ENCODE data around the gene PAPPA2. TPM values are rescaled to one million over a fixed set of nuclear protein-coding genes. Genes with fewer than 3 reads are reported as not detected.

PAPPA2 gene
- total RNA-seq, 1 donor from 2014 or later = 0.25 TPM

GRCh38 chr1:176517484-176517883 lies 54.5 kb downstream of the PAPPA2 start:
- Mint-ChIP-seq H3K4me1 (no peaks in the 10 kb centered on the region), H3K27me3 (ENCODE audit: low read depth) (peaks cover 3% of the 10 kb centered on the region), H3K9me3 (peaks cover 4% of the 10 kb centered on the region), H3K27ac (no peak overlapping the region), H3K36me3 (no peaks in the 10 kb centered on the region), H3K4me3 (no peak overlapping the region)
- no peak for DNase-seq (ENCODE audit: low spot score in 2 of 2, unreplicated experiment in 2 of 2)
- TF ChIP-seq, protein P1, sequence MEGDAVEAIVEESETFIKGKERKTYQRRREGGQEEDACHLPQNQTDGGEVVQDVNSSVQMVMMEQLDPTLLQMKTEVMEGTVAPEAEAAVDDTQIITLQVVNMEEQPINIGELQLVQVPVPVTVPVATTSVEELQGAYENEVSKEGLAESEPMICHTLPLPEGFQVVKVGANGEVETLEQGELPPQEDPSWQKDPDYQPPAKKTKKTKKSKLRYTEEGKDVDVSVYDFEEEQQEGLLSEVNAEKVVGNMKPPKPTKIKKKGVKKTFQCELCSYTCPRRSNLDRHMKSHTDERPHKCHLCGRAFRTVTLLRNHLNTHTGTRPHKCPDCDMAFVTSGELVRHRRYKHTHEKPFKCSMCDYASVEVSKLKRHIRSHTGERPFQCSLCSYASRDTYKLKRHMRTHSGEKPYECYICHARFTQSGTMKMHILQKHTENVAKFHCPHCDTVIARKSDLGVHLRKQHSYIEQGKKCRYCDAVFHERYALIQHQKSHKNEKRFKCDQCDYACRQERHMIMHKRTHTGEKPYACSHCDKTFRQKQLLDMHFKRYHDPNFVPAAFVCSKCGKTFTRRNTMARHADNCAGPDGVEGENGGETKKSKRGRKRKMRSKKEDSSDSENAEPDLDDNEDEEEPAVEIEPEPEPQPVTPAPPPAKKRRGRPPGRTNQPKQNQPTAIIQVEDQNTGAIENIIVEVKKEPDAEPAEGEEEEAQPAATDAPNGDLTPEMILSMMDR (IDR thresholded peaks at IDR 0.05; ENCODE audit: unreplicated experiment) = no peak

DNA sequence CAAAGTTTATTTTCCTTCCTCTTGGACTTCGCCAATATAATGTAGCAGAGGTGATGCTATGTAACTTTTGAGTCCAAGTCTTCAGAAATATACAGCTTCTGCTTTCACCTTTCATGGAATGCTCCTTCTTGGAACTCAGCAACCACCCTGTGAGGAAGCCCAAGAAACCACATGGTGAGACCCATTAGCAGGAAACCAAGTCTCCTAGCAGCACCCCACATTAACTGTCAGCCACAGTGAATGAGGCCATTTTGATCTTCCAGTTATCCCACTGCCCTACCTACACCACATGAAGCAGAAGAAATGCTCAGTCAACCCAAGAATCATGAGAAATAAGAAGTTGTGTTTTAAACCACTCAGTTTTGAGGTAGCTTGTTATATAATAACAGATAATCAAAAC lies 58.2 kb downstream of the PAPPA2 start:
- H3K27me3 Mint-ChIP-seq (ENCODE audit: low read depth) = peaks cover 3% of the 10 kb centered on the region
- H3K27ac Mint-ChIP-seq = no peak overlapping the region
- H3K4me3 Mint-ChIP-seq = no peak overlapping the region
- H3K36me3 Mint-ChIP-seq = no peaks in the 10 kb centered on the region
- no peaks in the 10 kb centered on the region for H3K9me3 Mint-ChIP-seq
- H3K4me1 Mint-ChIP-seq = no peaks in the 10 kb centered on the region
- no peak for DNase-seq (ENCODE audit: low spot score in 2 of 2, unreplicated experiment in 2 of 2)
- TF ChIP-seq, protein P1 (IDR thresholded peaks at IDR 0.05; ENCODE audit: unreplicated experiment) = no peak

GRCh38 chr1:176522310-176522845 lies 59.4 kb downstream of the PAPPA2 start:
- peaks cover 3% of the 10 kb centered on the region for H3K27me3 Mint-ChIP-seq (ENCODE audit: low read depth)
- no peaks in the 10 kb centered on the region for H3K36me3 Mint-ChIP-seq
- no peaks in the 10 kb centered on the region for H3K9me3 Mint-ChIP-seq
- no peak overlapping the region for H3K27ac Mint-ChIP-seq
- TF ChIP-seq, protein P1 (IDR thresholded peaks at IDR 0.05; ENCODE audit: unreplicated experiment) = no peak
- no peak overlapping the region for H3K4me3 Mint-ChIP-seq
- no peaks in the 10 kb centered on the region for H3K4me1 Mint-ChIP-seq
- no peak for DNase-seq (ENCODE audit: low spot score in 2 of 2, unreplicated experiment in 2 of 2)

DNA sequence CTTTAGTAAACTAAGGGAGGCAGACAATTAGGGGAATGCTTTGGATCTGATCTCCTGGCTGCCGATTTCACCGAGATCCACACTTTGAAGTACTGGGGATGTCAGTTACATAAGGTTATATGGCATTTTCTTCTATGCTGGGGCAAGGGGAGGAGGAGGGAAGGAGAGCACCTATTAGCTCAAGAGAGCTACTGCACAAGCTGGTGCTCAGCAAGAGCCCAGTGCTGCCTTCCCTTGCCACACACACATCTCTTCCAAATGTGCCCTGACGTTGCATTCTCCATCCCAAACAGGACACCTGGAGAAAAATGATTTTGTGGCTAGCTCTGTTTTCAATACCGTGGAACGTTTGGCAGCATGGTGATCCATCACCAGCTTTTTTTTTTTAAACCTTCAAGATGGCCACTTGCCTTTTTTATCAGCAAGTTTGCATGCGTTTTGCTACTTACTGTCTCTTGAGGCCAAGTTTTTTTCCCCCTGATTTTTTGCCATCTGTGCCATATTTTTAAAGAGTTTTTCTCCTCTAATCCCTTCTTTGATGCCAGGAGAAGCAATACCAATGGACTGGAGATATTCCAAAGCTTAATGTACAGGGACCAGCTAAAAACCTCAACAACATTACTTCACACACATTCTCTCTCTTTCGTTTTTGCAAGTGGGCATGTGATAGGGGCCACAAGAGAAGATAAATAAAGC lies 66.6 kb downstream of the PAPPA2 start:
- H3K36me3 Mint-ChIP-seq = no peaks in the 10 kb centered on the region
- H3K4me3 Mint-ChIP-seq = no peak overlapping the region
- no peaks in the 10 kb centered on the region for H3K4me1 Mint-ChIP-seq
- peaks cover under 1% of the 10 kb centered on the region for H3K9me3 Mint-ChIP-seq
- TF ChIP-seq, protein P1 (IDR thresholded peaks at IDR 0.05; ENCODE audit: unreplicated experiment) = no peak
- no peak overlapping the region for H3K27ac Mint-ChIP-seq
- no peak for DNase-seq (ENCODE audit: low spot score in 2 of 2, unreplicated experiment in 2 of 2)
- peaks cover 8% of the 10 kb centered on the region for H3K27me3 Mint-ChIP-seq (ENCODE audit: low read depth)

DNA sequence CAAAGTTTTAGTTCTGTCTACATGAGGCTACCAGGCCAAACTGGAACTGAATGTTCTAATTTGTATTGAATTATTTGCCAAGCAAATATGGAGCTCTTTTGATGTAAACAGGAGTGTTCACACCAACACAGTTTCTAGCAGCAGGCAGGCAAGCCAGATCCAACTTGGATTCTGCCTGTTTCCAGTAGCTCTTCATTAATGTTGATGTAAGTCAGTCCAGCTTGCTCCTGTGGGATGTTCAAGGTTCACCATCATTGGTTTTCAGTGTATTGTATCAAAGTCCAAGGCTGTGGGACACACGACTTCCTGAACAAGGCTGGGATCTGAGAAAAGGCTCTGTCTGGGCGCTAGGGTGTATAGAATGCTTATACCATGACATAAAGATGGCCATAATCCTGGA lies 68.1 kb downstream of the PAPPA2 start:
- no peak overlapping the region for H3K4me3 Mint-ChIP-seq
- H3K4me1 Mint-ChIP-seq = no peaks in the 10 kb centered on the region
- no peaks in the 10 kb centered on the region for H3K36me3 Mint-ChIP-seq
- H3K27ac Mint-ChIP-seq = no peak overlapping the region
- peaks cover 13% of the 10 kb centered on the region for H3K27me3 Mint-ChIP-seq (ENCODE audit: low read depth)
- TF ChIP-seq, protein P1 (IDR thresholded peaks at IDR 0.05; ENCODE audit: unreplicated experiment) = no peak
- no peak for DNase-seq (ENCODE audit: low spot score in 2 of 2, unreplicated experiment in 2 of 2)
- peaks cover 6% of the 10 kb centered on the region for H3K9me3 Mint-ChIP-seq

Measured in mesothelial cell of epicardium (in vitro differentiated cells).